ENCODE data around the gene PBX3. TPM values are rescaled to one million over a fixed set of nuclear protein-coding genes. Genes with fewer than 3 reads are reported as not detected.
"Not testable (repeated sequence)": the region's sequence is repeated elsewhere in the genome, so short reads cannot be mapped to it uniquely, and the experiment has no call there.

The PBX3 gene
- total RNA-seq, 1 experiment from 2014 or later, result 46.0 TPM

GRCh38 chr9:125822902-125823301 lies 75.7 kb downstream of the PBX3 start:
- no peak for DNase-seq
- H2BK15ac ChIP-seq (ENCODE audit: low read depth, low read length), result no peak overlapping the region
- H3K4me2 ChIP-seq (ENCODE audit: insufficient read depth, insufficient read length, low read length), result no peak overlapping the region
- H3K9ac ChIP-seq (ENCODE audit: extremely low read depth, insufficient read length, low read length), result no peak overlapping the region
- no peak overlapping the region for H3K27ac ChIP-seq (ENCODE audit: insufficient read length, low read depth, low read length)
- H3K4ac ChIP-seq (ENCODE audit: low read depth, low read length), result no peak overlapping the region
- no peaks in the 10 kb centered on the region; the same call in 1 of the 2 replicates for H3K79me2 ChIP-seq (ENCODE audit: insufficient read depth, low read length)
- Mint-ChIP-seq H3K27ac (peak overlapping the region in 1 of 3 experiments; percentile 57; a peak in 2 of 7 replicates), H3K4me1 (peaks cover 4% of the 10 kb centered on the region in 2 experiments; a peak in 2 of 4 replicates), H3K36me3 (ENCODE audit: insufficient read depth in 1 of 3, low read depth in 3 of 3) (no peaks in the 10 kb centered on the region), H3K27me3 (ENCODE audit: low read depth) (no peaks in the 10 kb centered on the region), H3K4me3 (no peak overlapping the region), H3K9me3 (no peaks in the 10 kb centered on the region)
- no peak overlapping the region for H2BK5ac ChIP-seq (ENCODE audit: insufficient read length, low read length)
- no peak overlapping the region for H3K56ac ChIP-seq (ENCODE audit: insufficient read length, low read depth, low read length)
- TF ChIP-seq CTCF (conservative IDR thresholded peaks at IDR 0.05), result no peak
- H4K5ac ChIP-seq (ENCODE audit: insufficient read length, low read depth, low read length), result no peak overlapping the region
- H3K9me3 ChIP-seq (ENCODE audit: control insufficient read depth, low read depth, low read length), result no peaks in the 10 kb centered on the region
- H2AK5ac ChIP-seq (ENCODE audit: insufficient read length, low read length), result no peak overlapping the region
- no peak overlapping the region for H3T11ph ChIP-seq (ENCODE audit: low read length)
- no peak overlapping the region for H2BK12ac ChIP-seq (ENCODE audit: insufficient read length, low read depth, low read length)
- no peaks in the 10 kb centered on the region for H4K20me1 ChIP-seq (ENCODE audit: control insufficient read depth, insufficient read depth, insufficient read length)
- H3K79me1 ChIP-seq (ENCODE audit: insufficient read depth, low read depth, low read length, poor library complexity, severe bottlenecking), result no peaks in the 10 kb centered on the region
- H3K4me1 ChIP-seq (ENCODE audit: insufficient read depth, low read length), result no peaks in the 10 kb centered on the region
- no peak overlapping the region for H2BK20ac ChIP-seq (ENCODE audit: low read depth, low read length, poor library complexity, severe bottlenecking)
- H2BK120ac ChIP-seq (ENCODE audit: low read depth, low read length, poor library complexity, severe bottlenecking), result no peak overlapping the region
- no CpG with 5 or more reads among the region's 2 CpGs for WGBS (ENCODE audit: extremely low coverage, insufficient read length, low lambda C conversion rate)
- no peak overlapping the region for H3K23ac ChIP-seq (ENCODE audit: insufficient read length, low read depth, low read length)
- no peak overlapping the region for H2AFZ ChIP-seq (ENCODE audit: low read length)
- H3K14ac ChIP-seq (ENCODE audit: insufficient read depth, low read length), result no peak overlapping the region
- H3K27me3 ChIP-seq (ENCODE audit: insufficient read depth, low read length), result no peaks in the 10 kb centered on the region
- no peaks in the 10 kb centered on the region for H3K23me2 ChIP-seq (ENCODE audit: insufficient read length, low read depth, low read length, poor library complexity, severe bottlenecking)
- no peak overlapping the region for H3K18ac ChIP-seq (ENCODE audit: insufficient read length, low read depth, low read length)
- H4K91ac ChIP-seq (ENCODE audit: insufficient read length, low read depth, low read length), result no peak overlapping the region
- no peak overlapping the region for H4K8ac ChIP-seq (replicated peaks; ENCODE audit: insufficient read length, low read depth, low read length)

GRCh38 chr9:125823874-125824406 lies 76.8 kb downstream of the PBX3 start:
- H3K18ac ChIP-seq (ENCODE audit: insufficient read length, low read depth, low read length); H3K27me3 ChIP-seq (ENCODE audit: insufficient read depth, low read length): not testable (repeated sequence)
- peak overlapping the region; percentile 1 to 65 (median 34); a peak in 4 of 7 replicates for H3K27ac Mint-ChIP-seq

More at GRCh38 chr9:125823874-125824406, 76.8 kb downstream of the PBX3 start:
- H2AFZ ChIP-seq (ENCODE audit: low read length); H3K9me3 ChIP-seq (ENCODE audit: control insufficient read depth, low read depth, low read length); H3K4me2 ChIP-seq (ENCODE audit: insufficient read depth, insufficient read length, low read length); H3K9ac ChIP-seq (ENCODE audit: extremely low read depth, insufficient read length, low read length); H3K36me3 Mint-ChIP-seq (ENCODE audit: insufficient read depth in 1 of 3, low read depth in 3 of 3); H4K8ac ChIP-seq (replicated peaks; ENCODE audit: insufficient read length, low read depth, low read length); H4K5ac ChIP-seq (ENCODE audit: insufficient read length, low read depth, low read length); DNase-seq; H3K4me1 ChIP-seq (ENCODE audit: insufficient read depth, low read length); H3T11ph ChIP-seq (ENCODE audit: low read length); H3K27ac ChIP-seq (ENCODE audit: insufficient read length, low read depth, low read length); H2BK12ac ChIP-seq (ENCODE audit: insufficient read length, low read depth, low read length); H4K20me1 ChIP-seq (ENCODE audit: control insufficient read depth, insufficient read depth, insufficient read length); H3K27me3 Mint-ChIP-seq (ENCODE audit: low read depth); H3K23me2 ChIP-seq (ENCODE audit: insufficient read length, low read depth, low read length, poor library complexity, severe bottlenecking); H2AK5ac ChIP-seq (ENCODE audit: insufficient read length, low read length); H3K4me3 Mint-ChIP-seq; H3K56ac ChIP-seq (ENCODE audit: insufficient read length, low read depth, low read length); H3K23ac ChIP-seq (ENCODE audit: insufficient read length, low read depth, low read length); H2BK120ac ChIP-seq (ENCODE audit: low read depth, low read length, poor library complexity, severe bottlenecking); H3K14ac ChIP-seq (ENCODE audit: insufficient read depth, low read length); H3K4ac ChIP-seq (ENCODE audit: low read depth, low read length); H3K79me2 ChIP-seq (ENCODE audit: insufficient read depth, low read length); H2BK20ac ChIP-seq (ENCODE audit: low read depth, low read length, poor library complexity, severe bottlenecking); H2BK15ac ChIP-seq (ENCODE audit: low read depth, low read length); H3K79me1 ChIP-seq (ENCODE audit: insufficient read depth, low read depth, low read length, poor library complexity, severe bottlenecking); H3K9me3 Mint-ChIP-seq; H2BK5ac ChIP-seq (ENCODE audit: insufficient read length, low read length); H3K4me1 Mint-ChIP-seq; H4K91ac ChIP-seq (ENCODE audit: insufficient read length, low read depth, low read length): not testable (repeated sequence)
- WGBS (ENCODE audit: extremely low coverage, insufficient read length, low lambda C conversion rate), result no CpG with 5 or more reads among the region's 6 CpGs
